H9 (cell line): ENCODE results near the gene HOXD8. TPM values are rescaled to one million over a fixed set of nuclear protein-coding genes. Genes with fewer than 3 reads are reported as not detected.

ENCODE experiments used
- DNase-seq: peaks from one replicate; pipeline ENCODE4 v3.0.0-alpha.2; 2017
- H2AFZ ChIP-seq: one replicate; pipeline ENCODE4 v1.6.1; 2013; ENCODE audit warnings: mild to moderate bottlenecking, low read length, control low read depth, moderate library complexity
- H2AK5ac ChIP-seq: 2 replicates; pipeline ENCODE4 v1.6.1; 2013; ENCODE audit warnings: low read length, control low read depth, mixed read lengths; ENCODE audit not compliant: insufficient read length
- H2BK120ac ChIP-seq: one replicate; pipeline ENCODE4 v1.6.1; 2013; ENCODE audit warnings: low read depth, mild to moderate bottlenecking, low read length, control low read depth, inconsistent platforms; ENCODE audit not compliant: poor library complexity, severe bottlenecking
- H2BK12ac ChIP-seq: 2 replicates; pipeline ENCODE4 v1.6.1; 2013; ENCODE audit warnings: low read length, control low read depth, mixed read lengths, low read depth; ENCODE audit not compliant: insufficient read length
- H2BK15ac ChIP-seq: 2 replicates; pipeline ENCODE4 v1.6.1; 2013; ENCODE audit warnings: low read depth, low read length, control low read depth
- H2BK20ac ChIP-seq: one replicate; pipeline ENCODE4 v1.6.1; 2013; ENCODE audit warnings: low read depth, mild to moderate bottlenecking, low read length, control low read depth, inconsistent platforms; ENCODE audit not compliant: poor library complexity, severe bottlenecking
- H2BK5ac ChIP-seq: 2 replicates; pipeline ENCODE4 v1.6.1; 2013; ENCODE audit warnings: low read length, control low read depth, mixed read lengths; ENCODE audit not compliant: insufficient read length
- H3K14ac ChIP-seq: 2 replicates; pipeline ENCODE4 v1.6.1; 2013; ENCODE audit warnings: low read length, control low read depth; ENCODE audit not compliant: insufficient read depth
- H3K18ac ChIP-seq: 2 replicates; pipeline ENCODE4 v1.6.1; 2013; ENCODE audit warnings: low read depth, mild to moderate bottlenecking, mixed read lengths, low read length, control low read depth; ENCODE audit not compliant: insufficient read length
- H3K23ac ChIP-seq: 2 replicates; pipeline ENCODE4 v1.6.1; 2013; ENCODE audit warnings: low read length, control low read depth, mixed read lengths, low read depth; ENCODE audit not compliant: insufficient read length
- H3K23me2 ChIP-seq: 2 replicates; pipeline ENCODE4 v1.6.1; 2013; ENCODE audit warnings: low read depth, mild to moderate bottlenecking, mixed read lengths, low read length, control low read depth; ENCODE audit not compliant: insufficient read length, poor library complexity, severe bottlenecking
- H3K27ac ChIP-seq: 2 replicates; pipeline ENCODE4 v1.5.1; 2013; ENCODE audit warnings: low read length, control low read depth, mixed read lengths, low read depth; ENCODE audit not compliant: insufficient read length
- H3K27me3 ChIP-seq: 2 replicates; pipeline ENCODE4 v1.6.1; 2013; ENCODE audit warnings: low read length, control low read depth, inconsistent platforms; ENCODE audit not compliant: insufficient read depth
- H3K4ac ChIP-seq: 2 replicates; pipeline ENCODE4 v1.6.1; 2013; ENCODE audit warnings: low read depth, mild to moderate bottlenecking, control low read depth, inconsistent platforms, low read length, moderate library complexity
- H3K4me1 ChIP-seq: 2 replicates; pipeline ENCODE4 v1.6.1; 2013; ENCODE audit warnings: low read length, control low read depth, inconsistent platforms; ENCODE audit not compliant: insufficient read depth
- H3K4me2 ChIP-seq: 2 replicates; pipeline ENCODE4 v1.6.1; 2013; ENCODE audit warnings: low read length, control low read depth, mixed read lengths; ENCODE audit not compliant: insufficient read length, insufficient read depth
- H3K56ac ChIP-seq: 2 replicates; pipeline ENCODE4 v1.6.1; 2013; ENCODE audit warnings: low read depth, mild to moderate bottlenecking, mixed read lengths, low read length, control low read depth; ENCODE audit not compliant: insufficient read length
- H3K79me1 ChIP-seq: 2 replicates; pipeline ENCODE4 v1.6.1; 2013; ENCODE audit warnings: low read depth, mild to moderate bottlenecking, moderate library complexity, low read length, control low read depth, inconsistent platforms; ENCODE audit not compliant: insufficient read depth, poor library complexity, severe bottlenecking
- H3K79me2 ChIP-seq: 2 replicates; pipeline ENCODE4 v1.6.1; 2013; ENCODE audit warnings: low read length, control low read depth, inconsistent platforms; ENCODE audit not compliant: insufficient read depth
- H3K9ac ChIP-seq: 2 replicates; pipeline ENCODE4 v1.6.1; 2013; ENCODE audit warnings: low read length, control low read depth, mixed read lengths; ENCODE audit not compliant: insufficient read length; ENCODE audit errors: extremely low read depth
- H3K9me3 ChIP-seq: one replicate; pipeline ENCODE4 v1.6.1; 2013; ENCODE audit warnings: low read depth, low read length, inconsistent platforms; ENCODE audit not compliant: control insufficient read depth
- H3T11ph ChIP-seq: one replicate; pipeline ENCODE4 v1.6.1; 2013; ENCODE audit warnings: mild to moderate bottlenecking, low read length, control low read depth, inconsistent platforms
- H4K20me1 ChIP-seq: one replicate; pipeline ENCODE4 v1.6.1; 2013; ENCODE audit not compliant: control insufficient read depth, insufficient read length, insufficient read depth
- H4K5ac ChIP-seq: 2 replicates; pipeline ENCODE4 v1.6.1; 2013; ENCODE audit warnings: low read depth, mild to moderate bottlenecking, mixed read lengths, low read length, control low read depth; ENCODE audit not compliant: insufficient read length
- H4K8ac ChIP-seq: replicated peaks from 2 replicates; pipeline ENCODE4 v1.6.1; 2013; ENCODE audit warnings: low read length, control low read depth, mixed read lengths, low read depth; ENCODE audit not compliant: insufficient read length
- H4K91ac ChIP-seq: 2 replicates; pipeline ENCODE4 v1.6.1; 2013; ENCODE audit warnings: low read depth, mild to moderate bottlenecking, moderate library complexity, mixed read lengths, low read length, control low read depth; ENCODE audit not compliant: insufficient read length
- H3K27ac Mint-ChIP-seq, 3 experiments: 2 replicates in 2 of 3; 3 replicates in 1 of 3; pipeline ENCODE4 v1.8.0; 2020 to 2021; ENCODE audit warnings: mixed read lengths in 3 of 3, mild to moderate bottlenecking in 1 of 3, moderate library complexity in 1 of 3
- H3K27me3 Mint-ChIP-seq: 2 replicates; pipeline ENCODE4 v1.8.0; 2021; ENCODE audit warnings: low read depth, mild to moderate bottlenecking, moderate library complexity, mixed read lengths
- H3K36me3 Mint-ChIP-seq, 3 experiments: 2 replicates in 2 of 3; 3 replicates in 1 of 3; pipeline ENCODE4 v1.8.0; 2020 to 2021; ENCODE audit warnings: low read depth in 3 of 3, mixed read lengths in 3 of 3; ENCODE audit not compliant: insufficient read depth in 1 of 3
- H3K4me1 Mint-ChIP-seq, 2 experiments: 2 replicates each; pipeline ENCODE4 v1.8.0; 2020; ENCODE audit warnings: mixed read lengths in 2 of 2
- H3K4me3 Mint-ChIP-seq, 2 experiments: 2 replicates in 1 of 2; 3 replicates in 1 of 2; pipeline ENCODE4 v1.8.0; 2020 to 2021; ENCODE audit warnings: mild to moderate bottlenecking in 2 of 2, mixed read lengths in 2 of 2, moderate library complexity in 1 of 2
- H3K9me3 Mint-ChIP-seq, 2 experiments: 2 replicates in 1 of 2; 3 replicates in 1 of 2; pipeline ENCODE4 v1.8.0; 2020; ENCODE audit warnings: mild to moderate bottlenecking in 2 of 2, mixed read lengths in 2 of 2, moderate library complexity in 1 of 2
- WGBS: extraction: QIAGEN DNeasy Blood & Tissue Kit; methylation state at CpG from one replicate; pipeline ENCODE4 v1.1.7; 2013; ENCODE audit warnings: missing lambda C conversion rate, low lambda C conversion rate, mixed read lengths; ENCODE audit not compliant: insufficient read length; ENCODE audit errors: extremely low coverage; 5-methylcytosine and 5-hydroxymethylcytosine counted together
- total RNA-seq: library from RNA; stranded (reverse); gene quantifications from 2 replicates; pipeline ENCODE4 v1.2.1, GENCODE V29; 2021
- TF ChIP-seq, protein P1 (sequence below): fragments of 200-600 bp; sonication (generic); conservative IDR thresholded peaks from 3 replicates; pipeline ENCODE4 v1.8.0; 2021; ENCODE audit warnings: antibody characterized with exemption, mild to moderate bottlenecking

The HOXD8 gene
- total RNA-seq, 1 experiment from 2014 or later = not detected

DNA sequence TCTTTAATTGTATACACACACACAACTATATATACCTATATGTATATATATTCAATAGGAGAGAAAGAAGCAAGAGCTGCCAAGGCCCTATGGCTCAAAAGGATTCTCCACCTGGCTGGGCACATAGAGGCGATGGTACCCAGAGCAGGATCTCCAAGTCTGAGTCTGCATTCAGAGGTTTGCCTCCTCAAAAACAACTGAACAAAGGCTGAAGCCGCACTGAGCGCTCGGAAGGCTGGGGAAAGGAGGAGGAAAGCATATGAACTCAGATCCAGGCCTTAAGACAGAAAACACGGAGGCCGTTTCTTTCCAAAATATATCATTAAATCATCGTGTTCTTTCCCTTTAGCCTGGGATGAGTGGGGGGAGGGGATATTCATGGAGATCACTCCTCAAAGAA, 26.3 kb upstream of the HOXD8 start:
- Histone ChIP-seq H2AK5ac (no peak overlapping the region), H3K4me1 (no peaks in the 10 kb centered on the region), H3K4ac (no peak overlapping the region), H4K91ac (no peak overlapping the region), H3T11ph (no peak overlapping the region), H3K23me2 (peaks cover 5% of the 10 kb centered on the region), H3K23ac (no peak overlapping the region), H3K18ac (no peak overlapping the region), H2BK20ac (no peak overlapping the region), H2BK15ac (no peak overlapping the region), H3K27me3 (peaks cover 93% of the 10 kb centered on the region), H2BK5ac (no peak overlapping the region), H3K4me2 (no peak overlapping the region), H3K27ac (no peak overlapping the region), H4K20me1 (no peaks in the 10 kb centered on the region), H2BK12ac (no peak overlapping the region), H3K9ac (no peak overlapping the region), H4K8ac (no peak overlapping the region), H2BK120ac (no peak overlapping the region), H3K9me3 (no peaks in the 10 kb centered on the region), H3K79me1 (no peaks in the 10 kb centered on the region), H4K5ac (no peak overlapping the region), H3K56ac (no peak overlapping the region), H2AFZ (no peak overlapping the region), H3K79me2 (no peaks in the 10 kb centered on the region), H3K14ac (no peak overlapping the region)
- no CpG with 5 or more reads among the region's 7 CpGs for WGBS
- TF ChIP-seq, protein P1, sequence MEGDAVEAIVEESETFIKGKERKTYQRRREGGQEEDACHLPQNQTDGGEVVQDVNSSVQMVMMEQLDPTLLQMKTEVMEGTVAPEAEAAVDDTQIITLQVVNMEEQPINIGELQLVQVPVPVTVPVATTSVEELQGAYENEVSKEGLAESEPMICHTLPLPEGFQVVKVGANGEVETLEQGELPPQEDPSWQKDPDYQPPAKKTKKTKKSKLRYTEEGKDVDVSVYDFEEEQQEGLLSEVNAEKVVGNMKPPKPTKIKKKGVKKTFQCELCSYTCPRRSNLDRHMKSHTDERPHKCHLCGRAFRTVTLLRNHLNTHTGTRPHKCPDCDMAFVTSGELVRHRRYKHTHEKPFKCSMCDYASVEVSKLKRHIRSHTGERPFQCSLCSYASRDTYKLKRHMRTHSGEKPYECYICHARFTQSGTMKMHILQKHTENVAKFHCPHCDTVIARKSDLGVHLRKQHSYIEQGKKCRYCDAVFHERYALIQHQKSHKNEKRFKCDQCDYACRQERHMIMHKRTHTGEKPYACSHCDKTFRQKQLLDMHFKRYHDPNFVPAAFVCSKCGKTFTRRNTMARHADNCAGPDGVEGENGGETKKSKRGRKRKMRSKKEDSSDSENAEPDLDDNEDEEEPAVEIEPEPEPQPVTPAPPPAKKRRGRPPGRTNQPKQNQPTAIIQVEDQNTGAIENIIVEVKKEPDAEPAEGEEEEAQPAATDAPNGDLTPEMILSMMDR = no peak
- Mint-ChIP-seq H3K27ac (no peak overlapping the region), H3K9me3 (peaks cover 5 to 15% of the 10 kb centered on the region in 2 experiments; a peak in 4 of 5 replicates), H3K4me3 (no peak overlapping the region), H3K4me1 (peaks cover 21 to 40% of the 10 kb centered on the region in 2 experiments), H3K27me3 (peaks cover 96% of the 10 kb centered on the region), H3K36me3 (no peaks in the 10 kb centered on the region; a peak in 2 of 7 replicates)
- peak; percentile 22 for DNase-seq
